ENCODE results near the gene IRX4. TPM values are rescaled to one million over a fixed set of nuclear protein-coding genes. Genes with fewer than 3 reads are reported as not detected.

IRX4 gene
- total and polyA plus RNA-seq, 2 donors (not counting 3 experiments of a cell fraction or from before 2014, with no cell fraction given) = not detected

DNA sequence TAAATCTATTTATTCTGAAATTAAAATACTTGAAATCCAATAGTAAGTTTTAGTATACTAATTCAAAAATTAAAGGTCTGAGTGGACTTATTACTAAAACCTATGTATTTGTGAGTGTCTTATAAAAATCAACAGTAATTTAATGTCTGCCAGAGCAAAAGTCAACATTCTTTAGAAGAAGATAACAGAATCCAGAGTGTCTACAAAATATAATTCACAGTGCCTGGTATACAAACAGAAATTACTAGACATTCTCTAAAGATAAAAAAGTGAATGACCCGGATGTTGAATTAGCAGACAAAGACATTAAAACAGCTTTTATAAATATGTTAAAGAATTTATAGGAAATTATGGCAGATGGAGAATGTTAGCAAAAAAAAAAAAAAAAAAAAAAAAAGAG is 22.4 kb upstream of the IRX4 start:
- Histone ChIP-seq H3K27me3 (ENCODE audit: control insufficient read depth in 2 of 2, insufficient read depth in 2 of 2, low read length in 2 of 2) (no peaks in the 10 kb centered on the region), H3K36me3 (ENCODE audit: control insufficient read depth in 2 of 2, extremely low read depth in 1 of 2, insufficient read depth in 2 of 2, low read length in 2 of 2) (no peaks in the 10 kb centered on the region), H3K4me2 (ENCODE audit: insufficient read depth, low read length) (no peak overlapping the region), H3K4me1 (ENCODE audit: control insufficient read depth, extremely low read depth, insufficient read depth, low read length) (no peaks in the 10 kb centered on the region), H3K9me1 (replicated peaks; ENCODE audit: control insufficient read depth, extremely low read depth, insufficient read depth, low read length) (no peaks in the 10 kb centered on the region), H3K4me3 (replicated peaks in 1 of 3; ENCODE audit: insufficient read depth in 1 of 3, low read depth in 1 of 3, low read length in 3 of 3) (no peak overlapping the region), H3K9me3 (replicated peaks; ENCODE audit: control insufficient read depth, insufficient read depth, low read length) (no peaks in the 10 kb centered on the region), H4K20me1 (replicated peaks; ENCODE audit: control insufficient read depth, extremely low read depth, insufficient read depth, low read length) (no peaks in the 10 kb centered on the region), H3K9ac (replicated peaks; ENCODE audit: extremely low read depth, insufficient read depth, low read length) (no peak overlapping the region), H2AFZ (ENCODE audit: low read depth, low read length) (no peak overlapping the region), H3K27ac (ENCODE audit: insufficient read depth, low read depth, low read length) (no peak overlapping the region), H3K79me2 (ENCODE audit: control insufficient read depth, insufficient read depth, low read length) (no peaks in the 10 kb centered on the region)
- ChIA-PET CTCF (no interaction called here), POLR2A (no interaction called here)
- TF ChIP-seq EZH2 (IDR thresholded peaks at IDR 0.05; ENCODE audit: borderline replicate concordance, low read depth, low read length, severe bottlenecking) (no peak), POLR2A (IDR thresholded peaks at IDR 0.05; ENCODE audit: low read depth, low read length) (no peak), CTCF (IDR thresholded peaks at IDR 0.05; ENCODE audit: extremely low read depth in 1 of 2, insufficient read depth in 1 of 2, low read depth in 1 of 2, low read length in 2 of 2) (no peak), MYC (IDR thresholded peaks at IDR 0.05; ENCODE audit: low read depth, low read length) (no peak), JUN (IDR thresholded peaks at IDR 0.05; ENCODE audit: borderline replicate concordance, insufficient read depth, insufficient read length, low read depth) (no peak), POLR2AphosphoS5 (IDR thresholded peaks at IDR 0.05; ENCODE audit: insufficient read depth, low read depth, low read length) (no peak), GATA2 (IDR thresholded peaks at IDR 0.05; ENCODE audit: insufficient read depth, insufficient read length, low read depth, low read length) (no peak), FOS (IDR thresholded peaks at IDR 0.05; ENCODE audit: borderline replicate concordance, insufficient read depth, low read length) (no peak)
- TF ChIP-seq, protein P1, sequence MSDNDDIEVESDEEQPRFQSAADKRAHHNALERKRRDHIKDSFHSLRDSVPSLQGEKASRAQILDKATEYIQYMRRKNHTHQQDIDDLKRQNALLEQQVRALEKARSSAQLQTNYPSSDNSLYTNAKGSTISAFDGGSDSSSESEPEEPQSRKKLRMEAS (IDR thresholded peaks at IDR 0.05; ENCODE audit: insufficient read depth, insufficient read length) = no peak
- dilution Hi-C loops (cut with MboI; ENCODE audit: extremely low pct_ligation_motif_present, low sequenced_read_pairs) (no loop called here), intact Hi-C loops (cut with micrococcal nuclease) (no loop called here)
- no peak for FAIRE-seq
- no peak for DNase-seq (ENCODE audit: low read depth, low spot score)
- BruUV-seq (replicated peaks) = no TSS peak
